Endothelial cell of umbilical vein (primary cell): ENCODE results near the gene MAN1A2. TPM values are rescaled to one million over a fixed set of nuclear protein-coding genes. Genes with fewer than 3 reads are reported as not detected.

Source experiments
- BruUV-seq: library from RNA; stranded (reverse); fragments of 400-500 nt; replicated peaks from 2 replicates; lab custom pipeline; 2021; lab: Mats Ljungman, UMichigan
- CTCF ChIA-PET: fragments of 300-600, 350-600 bp; sonication (Branson Sonifier 250); formaldehyde crosslinking; loops from one replicate; lab custom pipeline; 2021; ENCODE audit warnings: antibody characterized with exemption, inconsistent platforms; lab: Charles Lee
- POLR2A ChIA-PET: fragments of 300-600, 350-600 bp; sonication (Branson Sonifier 250); formaldehyde crosslinking; loops from one replicate; lab custom pipeline; 2021; ENCODE audit warnings: antibody characterized with exemption, inconsistent platforms; lab: Charles Lee
- DNase-seq: peaks from one replicate; pipeline ENCODE4 v3.0.0-alpha.2; 2011; ENCODE audit warnings: low read depth, low spot score
- FAIRE-seq: peaks from 2 replicates; lab custom pipeline; 2011; peaks lifted over from hg19 to GRCh38; lab: Jason Lieb, UNC
- H2AFZ ChIP-seq: 2 replicates; pipeline ENCODE4 v1.6.0; 2012; ENCODE audit warnings: low read depth, low read length, control low read depth, inconsistent platforms
- H3K27ac ChIP-seq: 2 replicates; pipeline ENCODE4 v1.5.1; 2011; ENCODE audit warnings: low read depth, mild to moderate bottlenecking, control low read depth, low read length, moderate library complexity; ENCODE audit not compliant: insufficient read depth
- H3K27me3 ChIP-seq, 2 experiments: 2 replicates each; pipeline versions ENCODE4 v1.6.0 to v1.6.1; 2011; ENCODE audit warnings: low read length in 2 of 2, mixed read lengths in 1 of 2; ENCODE audit not compliant: control insufficient read depth in 2 of 2, insufficient read depth in 2 of 2
- H3K36me3 ChIP-seq, 2 experiments: 2 replicates in 1 of 2; 3 replicates in 1 of 2; pipeline ENCODE4 v1.5.1; 2011; ENCODE audit warnings: low read length in 2 of 2, mild to moderate bottlenecking in 1 of 2, moderate library complexity in 1 of 2; ENCODE audit not compliant: control insufficient read depth in 2 of 2, insufficient read depth in 2 of 2; ENCODE audit errors: extremely low read depth in 1 of 2
- H3K4me1 ChIP-seq: 3 replicates; pipeline ENCODE4 v1.5.1; 2011; ENCODE audit warnings: mild to moderate bottlenecking, low read length; ENCODE audit not compliant: control insufficient read depth, insufficient read depth; ENCODE audit errors: extremely low read depth
- H3K4me2 ChIP-seq: 2 replicates; pipeline ENCODE4 v1.6.1; 2011; ENCODE audit warnings: low read length, control low read depth, mixed read lengths; ENCODE audit not compliant: insufficient read depth
- H3K4me3 ChIP-seq, 3 experiments: fragments of 200-600 bp in 1 of 3; sonication (generic), shearing (Covaris generic) in 1 of 3; replicated peaks in 1 of 3; 2 replicates each; pipeline ENCODE4 v1.5.1; 2011 to 2016; ENCODE audit warnings: control low read depth in 3 of 3, low read length in 3 of 3, mild to moderate bottlenecking in 2 of 3, inconsistent platforms in 1 of 3, low read depth in 1 of 3, moderate library complexity in 1 of 3; ENCODE audit not compliant: insufficient read depth in 1 of 3
- H3K79me2 ChIP-seq: 2 replicates; pipeline ENCODE4 v1.6.0; 2012; ENCODE audit warnings: low read length, inconsistent platforms; ENCODE audit not compliant: control insufficient read depth, insufficient read depth
- H3K9ac ChIP-seq: replicated peaks from 2 replicates; pipeline ENCODE3; 2011; ENCODE audit warnings: low read length, control low read depth; ENCODE audit not compliant: insufficient read depth; ENCODE audit errors: extremely low read depth
- H3K9me1 ChIP-seq: replicated peaks from 3 replicates; pipeline ENCODE4 v1.6.0; 2011; ENCODE audit warnings: mild to moderate bottlenecking, low read length; ENCODE audit not compliant: control insufficient read depth, insufficient read depth; ENCODE audit errors: extremely low read depth
- H3K9me3 ChIP-seq: replicated peaks from 2 replicates; pipeline ENCODE4 v1.5.1; 2012; ENCODE audit warnings: low read length, inconsistent platforms; ENCODE audit not compliant: control insufficient read depth, insufficient read depth
- H4K20me1 ChIP-seq: replicated peaks from 2 replicates; pipeline ENCODE3; 2011; ENCODE audit warnings: mild to moderate bottlenecking, low read length; ENCODE audit not compliant: control insufficient read depth, insufficient read depth; ENCODE audit errors: extremely low read depth
- CTCF ChIP-seq, 2 donors: IDR thresholded peaks; 1 replicate in 1 of 2; 2 replicates in 1 of 2; pipeline ENCODE4 v1.5.1; 2011; ENCODE audit warnings: low read length in 2 of 2, mild to moderate bottlenecking in 2 of 2, moderate library complexity in 2 of 2, control low read depth in 1 of 2, inconsistent platforms in 1 of 2, low read depth in 1 of 2; ENCODE audit not compliant: insufficient read depth in 1 of 2; ENCODE audit errors: extremely low read depth in 1 of 2
- EZH2 ChIP-seq: IDR thresholded peaks from 2 replicates; pipeline ENCODE4 v1.6.1; 2012; ENCODE audit warnings: borderline replicate concordance, low read depth, mild to moderate bottlenecking, moderate library complexity, low read length, inconsistent platforms; ENCODE audit not compliant: severe bottlenecking
- FOS ChIP-seq: IDR thresholded peaks from 2 replicates; pipeline ENCODE4 v1.6.1; 2011; ENCODE audit warnings: mild to moderate bottlenecking, low read length, moderate library complexity, borderline replicate concordance; ENCODE audit not compliant: insufficient read depth
- GATA2 ChIP-seq: IDR thresholded peaks from 2 replicates; pipeline ENCODE4 v1.7.0; 2011; ENCODE audit warnings: low read depth, mild to moderate bottlenecking, moderate library complexity, mixed read lengths, low read length; ENCODE audit not compliant: insufficient read length, insufficient read depth
- JUN ChIP-seq: IDR thresholded peaks from 2 replicates; pipeline ENCODE4 v1.6.1; 2011; ENCODE audit warnings: borderline replicate concordance, low read depth; ENCODE audit not compliant: insufficient read length, insufficient read depth
- MAX ChIP-seq: IDR thresholded peaks from 2 replicates; pipeline ENCODE4 v1.6.1; 2011; ENCODE audit not compliant: insufficient read depth, insufficient read length
- MYC ChIP-seq: IDR thresholded peaks from one replicate; pipeline ENCODE4 v1.6.1; 2011; ENCODE audit warnings: mild to moderate bottlenecking, low read depth, low read length
- POLR2A ChIP-seq: IDR thresholded peaks from 2 replicates; pipeline ENCODE4 v1.6.1; 2012; ENCODE audit warnings: low read depth, mild to moderate bottlenecking, control low read depth, low read length
- POLR2AphosphoS5 ChIP-seq: IDR thresholded peaks from 2 replicates; pipeline ENCODE4 v1.6.1; 2012; ENCODE audit warnings: low read depth, mild to moderate bottlenecking, control low read depth, low read length, moderate library complexity; ENCODE audit not compliant: insufficient read depth
- dilution Hi-C: fragments of 300-500 bp; cut with MboI; formaldehyde crosslinking; loops from one replicate; pipeline ENCODE4 v1.15.0; 2019; ENCODE audit warnings: low sequenced_read_pairs; ENCODE audit not compliant: extremely low pct_ligation_motif_present
- intact Hi-C: fragments of 100-400 bp; cut with micrococcal nuclease; formaldehyde crosslinking; loops from one replicate; pipeline ENCODE4 v1.10.0; 2022
- polyA plus RNA-seq, 4 experiments: library from polyadenylated mRNA; depleted of rRNA in 3 of 4; stranded (reverse) in 3 of 4; unstranded in 1 of 4; fragments of >200 nt; gene quantifications; 2 replicates each; pipeline versions ENCODE4 v1.2.1 to v1.2.3, GENCODE V29; 2011 to 2012; ENCODE audit warnings: missing spikeins in 1 of 4
- total RNA-seq: library from RNA; stranded (reverse); gene quantifications from 2 replicates; pipeline ENCODE4 v1.2.3, GENCODE V29; 2021

Gene MAN1A2
- total and polyA plus RNA-seq, 2 donors (not counting 3 experiments of a cell fraction or from before 2014, with no cell fraction given): 13.5 to 36.2 TPM

GRCh38 chr1:117527566-117528102 lies 160.4 kb downstream of the MAN1A2 start:
- no peak overlapping the region for H2AFZ ChIP-seq
- POLR2A ChIA-PET: no interaction called here
- H3K27ac ChIP-seq: no peak overlapping the region
- DNase-seq (no peak), FAIRE-seq (no peak)
- no TSS peak for BruUV-seq
- H3K27me3 ChIP-seq: no peaks in the 10 kb centered on the region
- CTCF ChIA-PET: interaction anchor here (3.0 to 4.4 kb wide), 3 partner anchors 15 to 231 kb away, joined by 8 to 28 read pairs (median 16); no protein-coding TSS in a partner anchor
- no peaks in the 10 kb centered on the region for H4K20me1 ChIP-seq
- no peak overlapping the region for H3K4me2 ChIP-seq
- peaks cover 0 to 2% of the 10 kb centered on the region in 2 experiments for H3K36me3 ChIP-seq
- intact Hi-C loops (no loop called here), dilution Hi-C loops (loop anchor here (25.0 kb wide), 1 partner anchor 235 kb away; no protein-coding TSS in a partner anchor)
- H3K79me2 ChIP-seq: no peaks in the 10 kb centered on the region
- TF ChIP-seq MYC: no peak
- TF ChIP-seq FOS: no peak
- TF ChIP-seq POLR2AphosphoS5: no peak
- no peak for TF ChIP-seq CTCF (IDR thresholded peaks at IDR 0.05; ENCODE audit: extremely low read depth in 1 of 2, insufficient read depth in 1 of 2, low read depth in 1 of 2, low read length in 2 of 2)
- no peak for TF ChIP-seq EZH2
- no peak for TF ChIP-seq MAX
- TF ChIP-seq JUN: no peak
- no peak for TF ChIP-seq GATA2
- TF ChIP-seq POLR2A: no peak
- H3K9me1 ChIP-seq: no peaks in the 10 kb centered on the region
- no peak overlapping the region for H3K9ac ChIP-seq
- no peak overlapping the region for H3K4me3 ChIP-seq
- no peaks in the 10 kb centered on the region for H3K4me1 ChIP-seq
- H3K9me3 ChIP-seq: no peaks in the 10 kb centered on the region
